ENCODE results near the gene DKC1. TPM values are rescaled to one million over a fixed set of nuclear protein-coding genes. Genes with fewer than 3 reads are reported as not detected.

DKC1 gene
- total and polyA plus RNA-seq, 2 of the 13 experiments (the other 11 are each of a cell fraction or from before 2014, with no cell fraction given) = 61.6 to 102 TPM

GRCh38 chrX:154802947-154803346 lies 40.3 kb downstream of the DKC1 start:
- no peak overlapping the region for H3K27ac ChIP-seq (ENCODE audit: extremely low read length, insufficient read depth, low read length)
- POLR2A ChIA-PET = no interaction called here
- TF ChIP-seq ZNF772 (CRISPR knock-in tag; IDR thresholded peaks at IDR 0.05) = no peak
- no peak for TF ChIP-seq RNF219 (CRISPR knock-in tag; IDR thresholded peaks at IDR 0.05)
- TF ChIP-seq ZNF562 (CRISPR knock-in tag; IDR thresholded peaks at IDR 0.05; ENCODE audit: borderline replicate concordance) = no peak
- TF ChIP-seq, protein P1, sequence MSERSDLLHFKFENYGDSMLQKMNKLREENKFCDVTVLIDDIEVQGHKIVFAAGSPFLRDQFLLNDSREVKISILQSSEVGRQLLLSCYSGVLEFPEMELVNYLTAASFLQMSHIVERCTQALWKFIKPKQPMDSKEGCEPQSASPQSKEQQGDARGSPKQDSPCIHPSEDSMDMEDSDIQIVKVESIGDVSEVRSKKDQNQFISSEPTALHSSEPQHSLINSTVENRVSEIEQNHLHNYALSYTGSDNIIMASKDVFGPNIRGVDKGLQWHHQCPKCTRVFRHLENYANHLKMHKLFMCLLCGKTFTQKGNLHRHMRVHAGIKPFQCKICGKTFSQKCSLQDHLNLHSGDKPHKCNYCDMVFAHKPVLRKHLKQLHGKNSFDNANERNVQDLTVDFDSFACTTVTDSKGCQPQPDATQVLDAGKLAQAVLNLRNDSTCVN (CRISPR knock-in tag; IDR thresholded peaks at IDR 0.05; ENCODE audit: borderline replicate concordance) = no peak
- TF ChIP-seq SP140L (CRISPR knock-in tag; IDR thresholded peaks at IDR 0.05; ENCODE audit: borderline replicate concordance) = no peak
- no peak overlapping the region for H3K4me3 ChIP-seq (replicated peaks in 1 of 3; ENCODE audit: insufficient read depth in 1 of 3, low read depth in 2 of 3, low read length in 3 of 3)
- no peak for ATAC-seq
- in situ Hi-C loops (cut with HindIII; ENCODE audit: extremely low pct_ligation_motif_present, low pct_unique_long_range_greater_than_20kb) = no loop called here
- H3K79me2 ChIP-seq (ENCODE audit: insufficient read depth, low read length) = no peaks in the 10 kb centered on the region
- intact Hi-C loops (cut with micrococcal nuclease; ENCODE audit: unreplicated experiment) = no loop called here
- no TSS peak for BruUV-seq (replicated peaks)
- CTCF ChIA-PET (ENCODE audit: low intra/inter-chr PET ratio, low total read pairs) = no interaction called here
- DNase-seq (ENCODE audit: low spot score) = no peak
- 78% methylated on average over 2 of the region's 2 CpGs for WGBS (ENCODE audit: low lambda C conversion rate)
- no peaks in the 10 kb centered on the region for H3K9me3 ChIP-seq (ENCODE audit: low read length)
- FAIRE-seq = no peak
- 0 out of 5 replicates have a peak, but pooled peaks cover 0 to 4% of the 10 kb centered on the region in 2 experiments for H3K27me3 ChIP-seq (ENCODE audit: control insufficient read depth in 1 of 2, insufficient read depth in 2 of 2, low read length in 2 of 2)
- H2AFZ ChIP-seq (ENCODE audit: low read length) = no peak overlapping the region
- peaks cover 71% of the 10 kb centered on the region for H3K4me1 ChIP-seq (ENCODE audit: insufficient read depth, low read length)
- H4K20me1 ChIP-seq (ENCODE audit: insufficient read depth, low read length) = no peaks in the 10 kb centered on the region; the same call in 1 of the 2 replicates
- peak overlapping the region; percentile 39; the same call in 1 of the 2 replicates for H3K4me2 ChIP-seq (ENCODE audit: low read depth, low read length)
- no peaks in the 10 kb centered on the region for H3K36me3 ChIP-seq (replicated peaks in 1 of 2; ENCODE audit: control insufficient read depth in 1 of 2, insufficient read depth in 2 of 2, low read length in 2 of 2)
- H3K9ac ChIP-seq (ENCODE audit: insufficient read depth, low read depth, low read length) = no peak overlapping the region

All from HepG2 (cell line).